ENCODE data around the gene RPS25.

Gene RPS25

DNA sequence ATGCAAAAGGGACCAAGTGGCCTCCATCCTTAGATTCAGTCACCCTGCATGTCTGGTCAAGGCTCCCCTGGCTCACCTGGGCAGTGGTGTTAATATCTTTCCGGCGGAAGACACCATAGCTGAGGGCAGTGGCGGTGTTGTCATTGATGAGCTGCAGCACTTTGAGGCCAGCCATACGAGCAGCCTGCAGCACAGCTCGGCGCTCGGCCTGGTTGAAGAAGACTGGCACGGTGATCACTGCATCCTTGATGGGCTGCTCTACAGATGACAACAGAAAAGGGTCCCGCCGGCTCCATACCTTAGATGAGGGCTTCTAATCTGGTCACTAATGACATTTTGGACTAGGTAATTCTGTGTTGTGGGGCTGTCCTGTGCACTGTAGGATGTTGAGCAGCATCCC lies 36.3 kb upstream of the RPS25 start:
- Histone ChIP-seq H3K4me3 (ENCODE audit: low read depth in 1 of 5, low read length in 5 of 5) (no peak overlapping the region), H3K4me1 (ENCODE audit: control insufficient read depth in 5 of 5, insufficient read depth in 5 of 5, low read length in 5 of 5) (peaks cover 6 to 24% (median 21%) of the 10 kb centered on the region in 5 donors), H3K27ac (ENCODE audit: low read depth, low read length) (no peak overlapping the region), H3K36me3 (ENCODE audit: control insufficient read depth in 5 of 5, insufficient read depth in 5 of 5, low read length in 5 of 5) (peaks cover 0 to 55% (median 52%) of the 10 kb centered on the region in 5 donors), H3K9ac (ENCODE audit: low read length in 5 of 5) (no peak overlapping the region), H3K27me3 (ENCODE audit: control insufficient read depth in 5 of 5, insufficient read depth in 4 of 5, low read length in 5 of 5) (no peaks in the 10 kb centered on the region), H3K9me3 (ENCODE audit: control insufficient read depth in 5 of 5, low read length in 5 of 5) (no peaks in the 10 kb centered on the region)

DNA sequence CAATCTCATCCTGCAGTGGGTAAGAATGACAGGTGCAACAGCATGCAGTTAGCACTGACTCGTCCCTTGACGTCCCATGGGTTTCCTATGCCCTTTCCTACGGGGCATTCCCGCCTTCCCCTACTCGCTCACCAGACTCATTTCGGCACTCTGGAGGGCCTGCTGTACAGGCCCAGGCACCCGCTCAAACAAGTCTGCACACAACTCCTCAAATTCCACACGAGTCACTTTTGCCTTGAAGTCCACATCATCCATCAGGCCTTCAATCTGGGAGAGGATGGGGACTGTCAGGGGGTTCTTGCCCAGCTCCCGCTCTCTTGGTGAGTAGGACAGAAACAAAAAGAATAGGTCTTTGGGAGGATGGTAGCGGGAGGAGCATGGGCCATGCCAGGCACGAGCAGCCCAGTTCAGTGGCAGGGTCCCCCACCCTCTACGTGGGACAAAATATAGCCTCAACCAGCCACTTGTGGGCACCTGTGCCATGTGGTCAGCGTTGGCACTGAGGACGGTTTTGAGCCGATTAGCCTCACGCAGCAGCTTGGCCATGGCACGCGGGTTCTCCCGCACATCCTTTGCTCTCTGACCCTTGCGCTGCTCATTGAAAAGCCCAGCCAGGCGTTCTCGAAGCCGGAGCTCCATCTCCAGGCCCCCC lies 34.1 kb upstream of the RPS25 start:
- H3K9me3 ChIP-seq (ENCODE audit: control insufficient read depth in 5 of 5, low read length in 5 of 5), result no peaks in the 10 kb centered on the region
- no peak overlapping the region for H3K4me3 ChIP-seq (ENCODE audit: low read depth in 1 of 5, low read length in 5 of 5)
- H3K9ac ChIP-seq (ENCODE audit: low read length in 5 of 5), result no peak overlapping the region
- no peak overlapping the region for H3K27ac ChIP-seq (ENCODE audit: low read depth, low read length)
- H3K4me1 ChIP-seq (ENCODE audit: control insufficient read depth in 5 of 5, insufficient read depth in 5 of 5, low read length in 5 of 5), result peaks cover 6 to 15% (median 12%) of the 10 kb centered on the region in 5 donors
- peaks cover 0 to 77% (median 74%) of the 10 kb centered on the region in 5 donors for H3K36me3 ChIP-seq (ENCODE audit: control insufficient read depth in 5 of 5, insufficient read depth in 5 of 5, low read length in 5 of 5)
- H3K27me3 ChIP-seq (ENCODE audit: control insufficient read depth in 5 of 5, insufficient read depth in 4 of 5, low read length in 5 of 5), result no peaks in the 10 kb centered on the region

DNA sequence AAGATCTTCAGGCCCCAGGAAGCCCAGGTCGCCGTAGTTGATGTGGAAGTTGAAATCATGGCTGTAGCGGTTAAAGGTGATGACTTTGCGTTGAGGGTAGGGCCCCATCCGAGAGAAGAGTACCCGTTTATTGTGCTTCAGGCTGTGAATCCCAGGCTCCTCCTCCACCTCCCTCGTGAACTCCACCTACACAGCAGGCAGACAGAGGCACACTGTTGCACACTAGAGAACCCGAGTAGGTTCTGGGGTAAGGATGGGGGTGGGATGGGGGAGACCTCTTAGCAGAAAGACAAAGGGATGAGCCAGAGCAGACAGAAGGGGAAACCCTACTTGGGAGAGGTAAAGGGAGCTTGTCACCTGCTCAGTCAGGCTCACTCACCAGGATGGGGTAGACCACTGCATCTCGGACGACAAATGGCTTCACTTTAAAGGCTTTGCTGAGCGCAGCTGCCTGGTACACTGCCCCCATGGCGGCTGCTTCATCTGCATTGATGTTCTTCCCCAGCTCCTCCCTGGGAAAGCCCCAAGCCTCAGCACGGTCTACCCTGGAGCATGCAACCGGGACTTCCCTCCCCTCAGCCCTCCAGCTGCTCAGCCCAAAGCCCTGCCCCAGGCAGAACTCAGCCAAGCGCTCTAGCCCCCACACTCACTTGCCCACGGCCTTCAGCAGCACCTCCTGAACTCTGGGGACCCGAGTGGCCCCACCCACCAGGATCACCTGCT lies 33.5 kb upstream of the RPS25 start:
- Histone ChIP-seq H3K27ac (ENCODE audit: low read depth, low read length) (no peak overlapping the region), H3K36me3 (ENCODE audit: control insufficient read depth in 5 of 5, insufficient read depth in 5 of 5, low read length in 5 of 5) (peaks cover 0 to 83% (median 79%) of the 10 kb centered on the region in 5 donors), H3K4me1 (ENCODE audit: control insufficient read depth in 5 of 5, insufficient read depth in 5 of 5, low read length in 5 of 5) (peaks cover 6 to 13% (median 12%) of the 10 kb centered on the region in 5 donors), H3K27me3 (ENCODE audit: control insufficient read depth in 5 of 5, insufficient read depth in 4 of 5, low read length in 5 of 5) (no peaks in the 10 kb centered on the region), H3K9ac (ENCODE audit: low read length in 5 of 5) (no peak overlapping the region), H3K9me3 (ENCODE audit: control insufficient read depth in 5 of 5, low read length in 5 of 5) (no peaks in the 10 kb centered on the region), H3K4me3 (ENCODE audit: low read depth in 1 of 5, low read length in 5 of 5) (no peak overlapping the region)

DNA sequence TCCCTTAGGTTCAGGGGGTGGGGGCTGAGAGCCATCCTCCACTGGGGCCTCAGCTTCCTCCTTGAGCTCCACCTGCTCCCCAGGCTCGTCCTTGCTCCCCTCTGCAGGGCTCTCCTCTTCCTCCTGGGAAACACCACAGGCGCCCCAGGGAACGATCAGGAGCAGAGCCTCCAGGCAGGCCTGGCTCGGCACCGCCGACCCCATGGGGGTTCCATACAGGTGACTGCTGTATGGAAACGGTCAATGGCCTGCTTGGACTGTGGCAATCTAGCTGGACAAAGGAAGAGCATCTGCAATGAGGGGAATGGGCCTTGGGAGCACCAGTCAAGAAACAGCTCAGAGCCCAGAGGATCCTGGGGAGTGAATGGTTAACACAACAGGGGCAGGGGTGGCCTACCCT lies 30.9 kb upstream of the RPS25 start:
- H3K27ac ChIP-seq (ENCODE audit: low read depth, low read length), result no peak overlapping the region
- no peaks in the 10 kb centered on the region for H3K27me3 ChIP-seq (ENCODE audit: control insufficient read depth in 5 of 5, insufficient read depth in 4 of 5, low read length in 5 of 5)
- H3K4me1 ChIP-seq (ENCODE audit: control insufficient read depth in 5 of 5, insufficient read depth in 5 of 5, low read length in 5 of 5), result no peaks in the 10 kb centered on the region
- H3K36me3 ChIP-seq (ENCODE audit: control insufficient read depth in 5 of 5, insufficient read depth in 5 of 5, low read length in 5 of 5), result peaks cover 0 to 93% (median 85%) of the 10 kb centered on the region in 5 donors
- H3K4me3 ChIP-seq (ENCODE audit: low read depth in 1 of 5, low read length in 5 of 5), result no peak overlapping the region
- H3K9me3 ChIP-seq (ENCODE audit: control insufficient read depth in 5 of 5, low read length in 5 of 5), result no peaks in the 10 kb centered on the region
- peak overlapping the region in 1 of 5 donors; percentile 19 for H3K9ac ChIP-seq (ENCODE audit: low read length in 5 of 5)

DNA sequence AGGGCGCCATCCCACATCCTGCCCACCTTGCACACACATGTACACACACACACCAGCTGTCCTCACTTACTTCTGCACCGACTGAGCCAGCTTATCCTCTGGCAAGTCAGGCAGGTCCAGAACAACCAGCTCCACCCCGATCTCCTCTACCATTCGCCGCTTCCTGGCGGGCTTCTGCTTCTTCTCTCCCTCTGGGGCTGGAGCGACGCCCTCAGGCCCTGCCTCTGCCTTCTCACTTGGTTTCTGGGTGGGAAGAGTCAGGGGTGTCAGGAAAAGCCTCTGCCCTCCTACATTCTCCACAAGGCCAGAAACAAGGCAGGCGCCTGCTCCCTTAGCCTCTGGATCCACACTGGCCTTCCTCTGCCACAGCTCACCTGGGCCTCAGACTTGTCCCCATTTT lies 30.5 kb upstream of the RPS25 start:
- no peak overlapping the region for H3K4me3 ChIP-seq (ENCODE audit: low read depth in 1 of 5, low read length in 5 of 5)
- no peak overlapping the region for H3K27ac ChIP-seq (ENCODE audit: low read depth, low read length)
- H3K36me3 ChIP-seq (ENCODE audit: control insufficient read depth in 5 of 5, insufficient read depth in 5 of 5, low read length in 5 of 5), result peaks cover 0 to 89% (median 80%) of the 10 kb centered on the region in 5 donors

DNA sequence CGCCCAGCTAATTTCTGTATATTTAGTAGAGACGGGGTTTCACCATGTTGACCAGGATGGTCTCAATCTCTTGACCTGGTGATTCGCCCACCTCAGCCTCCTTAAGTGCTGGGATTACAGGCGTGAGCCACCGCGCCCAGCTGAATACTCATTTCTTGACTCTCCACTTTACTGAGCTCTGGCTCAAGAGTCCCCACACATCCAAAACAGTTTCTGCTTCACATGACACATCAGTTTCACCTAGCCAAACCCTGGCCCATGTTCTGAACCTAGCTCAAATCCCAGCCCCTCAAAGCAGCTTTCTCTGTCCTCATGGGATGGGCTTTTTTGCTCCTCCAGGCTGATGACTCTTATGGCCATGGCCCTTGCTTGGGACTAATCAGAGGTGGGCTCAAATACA lies 29.1 kb upstream of the RPS25 start:
- Histone ChIP-seq H3K9me3 (ENCODE audit: control insufficient read depth in 5 of 5, low read length in 5 of 5) (no peaks in the 10 kb centered on the region), H3K9ac (ENCODE audit: low read length in 5 of 5) (no peak overlapping the region), H3K36me3 (ENCODE audit: control insufficient read depth in 5 of 5, insufficient read depth in 5 of 5, low read length in 5 of 5) (peaks cover 0 to 75% (median 66%) of the 10 kb centered on the region in 5 donors), H3K4me3 (ENCODE audit: low read depth in 1 of 5, low read length in 5 of 5) (no peak overlapping the region), H3K27me3 (ENCODE audit: control insufficient read depth in 5 of 5, insufficient read depth in 4 of 5, low read length in 5 of 5) (no peaks in the 10 kb centered on the region), H3K27ac (ENCODE audit: low read depth, low read length) (no peak overlapping the region), H3K4me1 (ENCODE audit: control insufficient read depth in 5 of 5, insufficient read depth in 5 of 5, low read length in 5 of 5) (no peaks in the 10 kb centered on the region)

More for the DNA sequence above, 30.5 kb upstream of the RPS25 start:
- H3K9ac ChIP-seq (ENCODE audit: low read length in 5 of 5), result no peak overlapping the region
- H3K9me3 ChIP-seq (ENCODE audit: control insufficient read depth in 5 of 5, low read length in 5 of 5), result no peaks in the 10 kb centered on the region
- H3K4me1 ChIP-seq (ENCODE audit: control insufficient read depth in 5 of 5, insufficient read depth in 5 of 5, low read length in 5 of 5), result no peaks in the 10 kb centered on the region
- no peaks in the 10 kb centered on the region for H3K27me3 ChIP-seq (ENCODE audit: control insufficient read depth in 5 of 5, insufficient read depth in 4 of 5, low read length in 5 of 5)

DNA sequence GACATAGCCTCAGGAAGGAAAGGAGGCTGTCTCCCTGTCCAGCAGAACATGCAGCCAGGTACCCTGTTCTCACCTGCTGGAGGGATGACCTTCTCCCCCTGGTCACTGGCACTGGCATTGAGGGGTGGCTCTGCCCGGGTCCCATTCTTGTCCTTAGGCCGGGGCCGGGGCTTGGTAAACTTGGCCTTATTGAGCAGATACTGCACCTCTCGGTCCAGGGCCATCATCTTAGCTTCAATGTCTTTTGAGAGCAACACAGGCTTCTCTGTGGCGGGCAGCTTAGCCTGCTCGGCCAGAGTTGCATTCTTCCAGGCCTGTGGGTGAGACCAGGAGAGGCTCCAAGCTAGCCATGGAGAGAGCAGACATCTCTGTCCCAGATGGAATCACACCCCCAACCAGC lies 28.3 kb upstream of the RPS25 start:
- Histone ChIP-seq H3K9me3 (ENCODE audit: control insufficient read depth in 5 of 5, low read length in 5 of 5) (no peaks in the 10 kb centered on the region), H3K9ac (ENCODE audit: low read length in 5 of 5) (no peak overlapping the region), H3K27me3 (ENCODE audit: control insufficient read depth in 5 of 5, insufficient read depth in 4 of 5, low read length in 5 of 5) (no peaks in the 10 kb centered on the region), H3K27ac (ENCODE audit: low read depth, low read length) (no peak overlapping the region), H3K4me1 (ENCODE audit: control insufficient read depth in 5 of 5, insufficient read depth in 5 of 5, low read length in 5 of 5) (no peaks in the 10 kb centered on the region), H3K4me3 (ENCODE audit: low read depth in 1 of 5, low read length in 5 of 5) (no peak overlapping the region), H3K36me3 (ENCODE audit: control insufficient read depth in 5 of 5, insufficient read depth in 5 of 5, low read length in 5 of 5) (peaks cover 0 to 68% (median 59%) of the 10 kb centered on the region in 5 donors)

DNA sequence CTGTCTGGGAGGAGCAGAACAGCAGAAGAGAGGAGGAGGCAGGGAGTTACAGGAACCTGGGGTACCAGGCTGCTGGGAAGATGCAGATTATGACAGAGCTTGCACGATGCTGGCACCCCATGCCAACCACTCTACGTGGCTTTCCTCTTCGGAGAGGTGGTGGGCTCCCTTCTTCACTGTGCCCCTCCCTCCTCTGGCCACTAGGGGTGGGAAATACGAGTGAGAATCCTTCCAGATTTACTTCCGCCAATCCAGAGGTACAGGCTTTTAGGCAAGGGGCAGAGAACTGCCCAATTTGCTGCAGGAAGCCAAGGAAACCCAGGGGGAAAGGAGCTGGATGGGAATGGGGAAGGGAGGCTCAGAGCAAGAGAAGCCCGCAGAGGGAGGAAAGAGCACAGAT lies 26.6 kb upstream of the RPS25 start:
- no peaks in the 10 kb centered on the region for H3K27me3 ChIP-seq (ENCODE audit: control insufficient read depth in 5 of 5, insufficient read depth in 4 of 5, low read length in 5 of 5)
- no peak overlapping the region for H3K4me3 ChIP-seq (ENCODE audit: low read depth in 1 of 5, low read length in 5 of 5)
- no peaks in the 10 kb centered on the region for H3K4me1 ChIP-seq (ENCODE audit: control insufficient read depth in 5 of 5, insufficient read depth in 5 of 5, low read length in 5 of 5)
- H3K27ac ChIP-seq (ENCODE audit: low read depth, low read length), result no peak overlapping the region
- H3K9ac ChIP-seq (ENCODE audit: low read length in 5 of 5), result no peak overlapping the region
- H3K36me3 ChIP-seq (ENCODE audit: control insufficient read depth in 5 of 5, insufficient read depth in 5 of 5, low read length in 5 of 5), result peaks cover 0 to 55% (median 49%) of the 10 kb centered on the region in 5 donors
- H3K9me3 ChIP-seq (ENCODE audit: control insufficient read depth in 5 of 5, low read length in 5 of 5), result no peaks in the 10 kb centered on the region

DNA sequence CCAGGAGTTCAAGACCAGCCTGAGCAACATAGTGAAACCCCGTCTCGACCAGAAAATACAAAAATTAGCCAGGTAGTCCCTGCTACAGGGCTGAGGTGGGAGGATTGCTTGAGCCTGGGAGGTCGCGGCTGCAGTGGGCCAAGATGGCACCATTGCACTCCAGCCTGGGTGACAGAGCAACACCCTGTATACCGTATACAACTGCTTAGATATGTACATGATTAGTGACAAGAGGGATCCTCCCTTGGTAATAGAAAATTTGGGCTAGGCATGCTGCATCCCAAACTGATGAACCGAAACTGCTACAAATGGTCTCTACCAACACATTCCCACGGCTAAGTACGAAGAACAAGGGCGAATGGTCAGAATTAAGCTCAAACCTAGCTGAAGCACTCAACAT lies 24.8 kb upstream of the RPS25 start:
- H3K27ac ChIP-seq (ENCODE audit: low read depth, low read length), result no peak overlapping the region
- H3K4me3 ChIP-seq (ENCODE audit: low read depth in 1 of 5, low read length in 5 of 5), result no peak overlapping the region
- peaks cover 0 to 37% (median 31%) of the 10 kb centered on the region in 5 donors for H3K36me3 ChIP-seq (ENCODE audit: control insufficient read depth in 5 of 5, insufficient read depth in 5 of 5, low read length in 5 of 5)
- H3K9me3 ChIP-seq (ENCODE audit: control insufficient read depth in 5 of 5, low read length in 5 of 5), result no peaks in the 10 kb centered on the region
- H3K9ac ChIP-seq (ENCODE audit: low read length in 5 of 5), result no peak overlapping the region
- peaks cover 0 to 2% (median 0%) of the 10 kb centered on the region in 5 donors for H3K27me3 ChIP-seq (ENCODE audit: control insufficient read depth in 5 of 5, insufficient read depth in 4 of 5, low read length in 5 of 5)
- H3K4me1 ChIP-seq (ENCODE audit: control insufficient read depth in 5 of 5, insufficient read depth in 5 of 5, low read length in 5 of 5), result no peaks in the 10 kb centered on the region

DNA sequence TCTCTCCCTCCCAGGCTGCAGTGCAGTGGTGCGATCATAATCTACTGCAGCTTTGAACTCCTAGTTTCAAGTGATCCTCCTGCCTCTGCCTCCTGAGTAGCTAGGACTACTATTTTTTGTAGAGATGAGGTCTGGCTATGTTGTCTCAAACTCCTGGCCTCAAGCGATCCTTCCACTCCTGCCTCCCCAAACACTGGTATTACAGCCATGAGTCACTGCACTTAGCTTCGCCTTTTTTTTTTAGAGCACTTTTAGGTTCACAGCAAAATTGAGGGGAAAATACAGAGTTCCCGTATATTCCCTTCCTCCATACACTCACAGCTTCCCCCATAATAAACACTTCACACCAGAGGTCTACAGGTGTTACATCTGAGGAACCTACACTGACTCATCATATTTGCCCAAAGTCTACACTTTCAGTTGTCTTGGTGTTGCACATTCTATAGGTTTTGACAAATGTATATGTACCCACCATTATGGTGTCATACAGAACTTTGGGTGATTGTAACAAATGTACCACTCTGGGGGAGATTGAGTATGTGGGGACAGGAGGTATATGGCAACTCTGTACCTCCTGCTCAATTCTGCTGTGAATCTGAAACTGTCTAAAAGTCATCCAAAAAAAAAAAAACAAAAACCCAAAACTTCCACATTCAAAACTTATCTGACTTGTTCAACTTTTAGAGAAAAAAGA lies 23.8 kb upstream of the RPS25 start:
- Histone ChIP-seq H3K9me3 (ENCODE audit: control insufficient read depth in 5 of 5, low read length in 5 of 5) (no peaks in the 10 kb centered on the region), H3K36me3 (ENCODE audit: control insufficient read depth in 5 of 5, insufficient read depth in 5 of 5, low read length in 5 of 5) (peaks cover 0 to 27% (median 23%) of the 10 kb centered on the region in 5 donors), H3K4me1 (ENCODE audit: control insufficient read depth in 5 of 5, insufficient read depth in 5 of 5, low read length in 5 of 5) (no peaks in the 10 kb centered on the region), H3K27ac (ENCODE audit: low read depth, low read length) (no peak overlapping the region), H3K27me3 (ENCODE audit: control insufficient read depth in 5 of 5, insufficient read depth in 4 of 5, low read length in 5 of 5) (peaks cover 0 to 2% (median 0%) of the 10 kb centered on the region in 5 donors), H3K4me3 (ENCODE audit: low read depth in 1 of 5, low read length in 5 of 5) (no peak overlapping the region), H3K9ac (ENCODE audit: low read length in 5 of 5) (no peak overlapping the region)

Data from subcutaneous abdominal adipose tissue (tissue), 5 donors.